Measurements from ENCODE around the gene S100PBP.
A peak's percentile ranks its signal among the peaks of the same experiment; 100 is the strongest.
"Not testable (repeated sequence)": the region's sequence is repeated elsewhere in the genome, so short reads cannot be mapped to it uniquely, and the experiment has no call there.

Gene S100PBP

DNA sequence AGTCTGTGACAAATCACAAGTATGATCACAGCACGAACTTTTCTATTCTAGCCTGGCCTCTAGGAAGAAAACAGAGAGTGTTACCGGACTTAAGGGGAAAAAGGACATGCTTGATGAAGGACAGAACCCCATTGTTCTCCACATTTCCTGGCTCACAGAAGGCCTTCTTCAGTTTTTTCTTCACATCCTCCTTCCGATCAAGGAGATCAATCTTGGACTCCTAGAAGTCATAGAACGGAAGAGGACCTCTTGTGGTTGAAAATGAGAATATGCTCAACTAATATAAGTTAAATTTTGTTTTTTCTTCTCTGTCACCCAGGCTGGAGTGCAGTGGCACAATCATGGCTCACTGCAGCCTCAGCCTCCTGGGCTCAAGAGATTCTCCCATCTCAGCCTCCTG is 30.6 kb upstream of the S100PBP start:
- DNase-seq (ENCODE audit: low spot score): no peak

DNA sequence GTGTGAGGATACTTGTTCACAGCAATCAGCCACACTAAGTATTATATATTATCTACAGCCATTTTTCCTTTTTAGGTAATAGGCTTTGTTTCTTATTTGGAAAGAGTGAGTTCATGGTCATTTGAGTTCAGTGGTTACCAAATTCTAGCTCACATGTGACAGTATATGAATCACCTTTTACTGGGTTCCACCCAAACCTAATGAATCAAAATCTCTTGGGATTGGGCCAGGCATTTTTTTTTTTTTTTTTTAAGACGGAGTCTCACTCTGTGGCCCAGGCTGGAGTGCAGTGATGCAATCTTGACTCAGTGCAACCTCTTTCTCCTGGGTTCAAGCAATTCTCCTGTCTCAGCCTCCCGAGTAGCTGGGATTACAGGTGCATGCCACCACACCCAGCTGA is 28.1 kb upstream of the S100PBP start:
- DNase-seq (ENCODE audit: low spot score): not testable (repeated sequence)

DNA sequence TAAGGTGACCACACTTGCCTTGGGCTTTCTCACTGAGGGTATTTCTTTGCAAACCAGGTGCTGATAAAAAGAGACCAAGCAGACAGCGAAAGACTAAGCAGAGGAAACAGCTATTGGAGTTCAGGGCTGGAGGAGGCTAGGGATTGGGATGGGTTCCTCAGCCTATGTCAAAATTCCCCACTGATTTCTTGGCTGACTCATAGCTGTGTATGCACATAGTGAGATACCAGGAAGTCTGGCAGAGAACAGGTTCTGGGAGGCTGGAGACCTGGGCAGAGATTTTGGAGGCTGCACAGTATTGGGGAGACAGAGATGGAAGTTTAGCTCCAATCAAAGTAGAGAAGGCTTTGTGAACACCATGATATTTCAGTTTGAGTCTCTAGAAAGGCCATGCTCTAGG is 25.6 kb upstream of the S100PBP start:
- DNase-seq (ENCODE audit: low spot score): no peak

DNA sequence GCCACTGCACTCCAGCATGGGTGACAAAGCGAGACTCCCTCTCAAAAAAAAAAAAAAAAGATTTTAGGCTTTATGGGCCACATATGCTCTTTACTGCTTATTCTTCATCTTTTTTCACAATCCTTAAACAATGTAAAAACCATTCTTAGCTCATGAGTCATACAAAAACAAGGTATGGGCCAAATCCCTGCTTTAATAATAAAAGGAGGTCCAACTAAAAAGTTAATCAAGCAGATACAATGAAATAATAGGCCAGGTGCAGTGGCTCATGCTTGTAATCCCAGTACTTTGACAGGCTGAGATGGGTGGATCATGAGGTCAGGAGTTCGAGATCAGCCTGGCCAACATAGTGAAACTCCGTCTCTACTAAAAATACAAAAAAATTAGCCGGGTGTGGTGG is 21.7 kb upstream of the S100PBP start:
- DNase-seq (ENCODE audit: low spot score): not testable (repeated sequence)

DNA sequence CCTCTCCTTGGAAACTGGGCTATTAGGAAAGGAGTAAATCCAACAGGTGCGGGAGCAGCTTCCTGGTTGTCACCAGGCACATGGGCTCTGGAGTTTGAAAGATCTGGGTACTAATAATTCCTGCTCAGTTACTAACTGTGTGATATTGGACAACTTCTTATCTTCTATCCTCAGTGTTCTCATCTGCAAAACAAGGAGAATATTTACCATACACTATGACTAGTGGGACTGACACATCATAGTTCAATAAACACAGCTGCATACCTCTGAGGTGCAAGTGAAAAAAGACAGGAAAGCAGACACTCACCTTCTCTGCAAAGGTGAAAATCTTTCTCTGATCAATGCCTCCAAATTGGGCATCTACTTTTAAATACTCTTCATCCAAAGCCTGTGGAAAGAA is 20.0 kb upstream of the S100PBP start:
- DNase-seq (ENCODE audit: low spot score): no peak

DNA sequence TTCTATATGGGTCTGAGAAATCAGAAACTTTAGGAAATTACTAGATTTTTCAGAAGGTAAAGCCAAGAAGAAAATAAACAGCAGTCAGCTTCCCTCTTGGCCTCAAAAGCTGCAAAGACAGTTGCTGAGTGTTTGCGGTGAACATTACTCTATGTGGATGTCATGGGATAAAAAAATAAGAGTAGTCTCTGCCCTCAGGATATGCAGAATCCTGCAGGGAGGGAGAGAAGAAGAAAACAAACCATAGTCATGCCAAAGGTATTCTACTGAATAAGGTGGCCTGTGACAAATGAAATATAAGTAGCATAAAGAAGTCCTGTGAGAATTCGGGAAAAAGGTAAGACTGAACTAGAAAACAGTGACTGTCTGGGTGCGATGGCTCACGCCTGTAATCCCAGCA is 19.3 kb upstream of the S100PBP start:
- DNase-seq (ENCODE audit: low spot score): no peak

DNA sequence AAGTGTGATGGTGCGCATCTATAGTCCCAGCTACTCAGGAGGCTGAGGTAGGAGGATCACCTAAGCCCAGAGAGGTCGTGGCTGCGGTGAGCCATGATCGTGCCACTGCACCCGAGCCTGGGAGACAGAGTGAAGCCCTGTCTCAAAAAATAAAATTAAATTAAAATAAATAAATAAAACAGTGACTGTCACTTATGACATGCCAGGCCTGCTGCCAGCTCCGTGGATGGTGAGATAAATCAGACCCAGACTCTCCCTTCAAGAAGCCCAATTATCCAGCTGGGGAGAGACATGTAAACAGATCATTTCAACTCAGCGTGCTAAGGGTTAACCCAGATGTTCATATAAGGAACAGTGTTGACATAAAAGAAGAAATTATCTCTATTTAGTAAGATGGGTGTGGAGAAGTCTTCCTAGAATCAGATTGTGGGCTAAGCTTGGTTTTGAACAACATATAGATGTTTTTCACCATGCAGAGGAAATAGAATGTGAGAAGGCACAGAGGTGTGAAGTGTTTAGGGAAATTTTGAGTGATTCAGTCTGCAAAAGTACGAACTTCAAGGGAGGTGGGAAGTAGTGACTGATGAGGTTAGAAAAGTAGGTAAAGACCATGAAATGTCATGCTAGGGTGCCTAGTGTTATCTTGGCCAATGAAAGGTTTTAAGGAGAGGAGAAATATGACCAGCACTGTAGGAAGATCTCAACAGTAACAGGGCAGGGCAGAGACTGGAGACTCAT is 18.6 kb upstream of the S100PBP start:
- peak; percentile 82 for DNase-seq (ENCODE audit: low spot score)

DNA sequence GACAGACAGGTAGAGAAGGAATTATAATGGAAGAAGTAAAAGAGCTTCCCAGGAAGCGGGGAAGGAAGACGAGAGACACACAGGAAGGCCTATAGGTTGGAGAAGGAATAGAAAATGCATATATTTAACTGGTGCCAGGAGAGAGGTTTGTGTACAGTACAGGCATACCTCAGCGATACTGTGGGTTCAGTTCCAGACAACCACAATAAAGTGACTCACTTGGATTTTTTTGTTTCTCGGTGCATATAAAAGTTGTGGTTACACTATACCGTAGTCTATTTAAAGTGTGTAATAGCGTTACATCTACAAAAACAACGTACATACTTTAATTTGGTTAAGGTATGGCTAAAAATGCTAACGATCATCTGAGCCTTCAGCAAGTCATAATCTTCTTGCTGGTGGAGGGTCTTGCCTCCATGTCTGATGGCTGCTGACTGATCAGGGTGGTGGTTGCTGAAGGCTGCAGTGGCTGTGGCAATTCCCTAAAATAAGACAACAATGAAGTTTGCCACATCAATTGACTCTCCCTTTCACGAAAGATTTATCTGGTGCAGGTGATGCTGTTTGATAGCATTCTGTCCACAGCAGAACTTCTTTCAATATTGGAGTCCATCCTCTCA is 16.2 kb upstream of the S100PBP start:
- DNase-seq (ENCODE audit: low spot score): peak; percentile 64

DNA sequence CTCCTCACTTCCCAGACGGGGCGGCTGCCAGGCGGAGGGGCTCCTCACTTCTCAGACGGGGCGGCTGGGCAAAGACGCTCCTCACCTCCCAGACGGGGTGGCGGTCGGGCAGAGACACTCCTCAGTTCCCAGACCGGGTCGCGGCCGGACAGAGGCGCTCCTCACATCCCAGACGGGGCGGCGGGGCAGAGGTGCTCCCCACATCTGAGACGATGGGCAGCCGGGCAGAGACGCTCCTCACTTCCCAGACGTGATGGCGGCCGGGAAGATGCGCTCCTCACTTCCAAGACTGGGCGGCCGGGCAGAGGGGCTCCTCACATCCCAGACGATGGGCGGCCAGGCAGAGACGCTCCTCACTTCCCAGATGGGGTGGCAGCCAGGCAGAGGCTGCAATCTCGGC is 13.0 kb upstream of the S100PBP start:
- DNase-seq (ENCODE audit: low spot score): not testable (repeated sequence)

DNA sequence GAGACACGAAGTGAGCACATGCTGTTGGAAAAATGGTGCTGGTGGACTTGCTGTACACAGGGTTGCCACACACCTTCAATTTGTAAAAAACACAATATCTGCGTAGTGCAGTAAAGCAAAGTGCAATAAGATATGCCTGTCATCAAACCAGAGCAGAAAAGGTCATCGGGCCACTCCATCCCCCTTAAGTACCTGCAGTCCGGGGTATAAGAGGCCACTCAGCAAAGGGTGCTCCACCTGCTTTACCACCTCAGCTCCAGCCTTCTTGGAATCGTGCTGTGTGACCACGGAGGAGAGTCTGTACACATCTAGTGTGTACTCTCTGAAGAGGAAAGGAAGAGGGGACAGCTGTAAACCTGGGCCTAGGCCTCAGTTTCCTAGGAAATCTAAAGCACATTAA is 11.2 kb upstream of the S100PBP start:
- DNase-seq (ENCODE audit: low spot score): no peak

DNA sequence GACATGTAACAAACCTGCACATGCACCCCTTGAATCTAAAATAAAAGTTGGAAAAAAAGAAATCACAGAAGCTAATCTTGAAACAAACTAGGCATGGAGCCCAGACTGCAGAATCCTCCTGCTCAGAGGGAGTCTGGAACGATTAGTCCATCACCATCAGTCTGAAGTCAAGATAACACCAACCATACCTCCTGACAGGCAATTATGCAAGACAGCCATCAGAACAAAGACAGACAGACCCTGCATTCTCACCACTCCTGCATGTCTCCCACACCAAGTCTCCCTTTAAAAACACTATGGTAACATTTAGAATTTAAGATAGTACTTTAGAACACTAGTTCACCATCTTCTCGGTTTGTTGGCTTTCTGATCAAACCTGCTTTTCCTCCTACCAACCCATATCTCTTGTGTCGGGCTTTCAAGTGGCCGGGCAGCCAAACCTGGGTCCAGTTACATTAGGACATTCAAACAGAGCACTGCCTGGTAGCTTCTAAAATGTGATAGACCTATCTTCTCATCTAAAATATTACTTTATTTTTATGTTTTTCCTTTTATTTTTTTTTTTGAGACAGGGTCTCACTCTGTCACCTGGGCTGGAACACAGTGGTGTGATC is 10.4 kb upstream of the S100PBP start:
- no peak for DNase-seq (ENCODE audit: low spot score)

DNA sequence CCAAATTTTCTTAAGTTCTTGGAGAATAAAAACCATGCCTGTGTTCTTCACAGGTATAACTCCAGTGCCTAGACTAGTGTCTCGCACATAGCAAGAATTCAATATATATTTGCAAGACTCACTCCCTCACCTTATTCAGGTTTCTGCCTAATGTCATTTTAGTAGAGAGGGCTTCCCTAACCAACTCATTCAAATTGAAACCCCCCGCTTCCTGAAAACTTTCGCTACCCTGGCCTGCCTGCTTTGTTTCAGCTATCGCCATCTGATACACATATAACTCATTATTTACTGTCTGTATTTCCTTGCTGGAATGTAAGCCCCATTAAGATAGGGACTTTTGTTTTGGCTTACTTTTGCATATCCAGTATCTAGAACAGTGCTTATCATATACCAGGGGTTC is 8.9 kb upstream of the S100PBP start:
- DNase-seq (ENCODE audit: low spot score): no peak

DNA sequence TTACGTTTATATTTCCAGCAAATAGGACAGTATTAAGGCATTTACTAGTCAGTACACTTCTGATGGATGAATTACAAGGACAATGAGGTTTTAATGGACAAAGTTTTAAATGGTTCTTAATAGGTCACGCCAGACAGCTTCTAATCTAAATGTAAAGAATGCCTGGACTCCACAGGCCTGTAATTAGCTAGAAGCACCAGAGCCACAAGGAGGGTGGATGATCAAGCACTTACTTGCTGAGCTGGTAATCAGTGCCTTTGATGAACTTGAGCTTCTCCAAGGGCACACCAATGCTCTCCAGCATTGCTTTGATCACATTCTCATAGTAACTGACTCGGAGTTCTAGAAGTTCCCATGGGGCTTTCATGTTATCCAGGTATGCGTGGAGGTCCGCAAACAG is 7.1 kb upstream of the S100PBP start:
- no peak for DNase-seq (ENCODE audit: low spot score)

DNA sequence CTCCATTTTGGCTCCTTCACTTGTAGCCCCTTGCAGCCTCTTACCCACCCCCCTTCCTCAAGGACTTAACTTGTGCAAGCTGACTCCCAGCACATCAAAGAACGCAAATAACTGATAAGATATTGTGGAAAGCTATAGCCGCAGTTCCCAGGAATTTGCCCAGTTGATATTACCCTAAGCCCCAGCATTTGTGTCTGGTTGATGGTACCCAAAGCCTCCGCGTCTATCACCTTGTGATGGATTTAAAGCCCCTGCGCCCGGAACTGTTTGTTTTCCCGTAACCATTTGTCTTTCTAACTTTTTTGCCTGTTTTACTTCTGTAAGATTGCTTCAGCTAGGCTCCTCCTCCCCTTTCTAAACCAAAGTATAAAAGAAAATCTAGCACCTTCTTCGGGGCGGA is 6.2 kb upstream of the S100PBP start:
- no peak for DNase-seq (ENCODE audit: low spot score)

DNA sequence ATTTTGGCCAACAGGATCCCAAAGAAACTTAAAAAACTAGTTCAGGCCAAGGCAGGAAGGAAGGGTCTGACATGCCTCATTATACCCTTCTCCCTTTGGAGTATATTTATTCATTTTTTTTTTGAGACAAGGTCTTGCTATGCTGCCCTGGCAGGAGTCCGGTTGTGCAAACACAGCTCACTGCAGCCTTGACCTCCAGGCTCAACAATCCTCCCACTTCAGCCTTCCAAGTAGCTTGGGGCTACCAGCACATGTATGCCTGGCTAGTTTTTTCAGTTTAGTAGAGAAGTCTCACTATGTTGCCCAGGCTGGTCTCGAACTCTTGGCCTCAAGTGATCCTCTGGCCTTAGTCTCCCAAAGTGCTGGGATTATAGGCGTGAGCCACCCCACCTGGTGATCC is 5.5 kb upstream of the S100PBP start:
- no peak for DNase-seq (ENCODE audit: low spot score)

DNA sequence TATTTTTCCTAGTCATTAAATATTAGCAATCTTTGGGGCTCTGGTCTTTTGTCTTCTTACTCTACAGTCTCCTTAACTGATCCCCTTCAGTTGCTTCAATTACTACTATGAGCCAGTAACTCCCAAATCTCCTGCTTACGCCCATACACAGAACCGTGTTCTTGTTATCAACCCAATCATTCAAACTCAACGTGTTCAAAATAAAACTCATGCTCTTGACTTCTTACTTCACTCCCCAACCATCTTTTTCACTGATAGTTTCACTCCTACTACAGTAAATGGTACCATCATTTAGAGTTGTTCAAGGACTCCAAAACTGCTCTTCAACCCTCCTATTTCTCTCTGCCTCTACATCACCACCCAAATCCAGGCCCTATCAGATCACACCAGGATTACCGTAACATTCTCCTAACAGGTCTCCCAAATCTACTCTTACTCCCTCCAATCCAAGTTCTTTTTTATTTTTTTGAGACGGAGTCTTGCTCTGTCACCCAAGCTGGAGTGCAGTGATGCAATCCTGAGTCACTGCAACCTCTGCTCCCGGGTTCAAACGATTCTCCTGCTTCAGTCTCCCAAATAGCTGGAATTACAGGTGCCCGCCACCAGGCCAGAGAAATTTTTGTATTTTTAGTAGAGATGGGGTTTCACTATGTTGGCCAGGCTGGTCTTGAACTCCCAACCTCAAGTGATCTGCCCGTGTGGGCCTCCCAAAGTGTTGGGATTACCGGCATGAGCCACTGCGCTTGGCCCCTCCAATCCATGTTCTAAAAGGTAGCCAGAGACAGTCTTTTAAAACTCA is 3.3 kb upstream of the S100PBP start:
- no peak for DNase-seq (ENCODE audit: low spot score)

DNA sequence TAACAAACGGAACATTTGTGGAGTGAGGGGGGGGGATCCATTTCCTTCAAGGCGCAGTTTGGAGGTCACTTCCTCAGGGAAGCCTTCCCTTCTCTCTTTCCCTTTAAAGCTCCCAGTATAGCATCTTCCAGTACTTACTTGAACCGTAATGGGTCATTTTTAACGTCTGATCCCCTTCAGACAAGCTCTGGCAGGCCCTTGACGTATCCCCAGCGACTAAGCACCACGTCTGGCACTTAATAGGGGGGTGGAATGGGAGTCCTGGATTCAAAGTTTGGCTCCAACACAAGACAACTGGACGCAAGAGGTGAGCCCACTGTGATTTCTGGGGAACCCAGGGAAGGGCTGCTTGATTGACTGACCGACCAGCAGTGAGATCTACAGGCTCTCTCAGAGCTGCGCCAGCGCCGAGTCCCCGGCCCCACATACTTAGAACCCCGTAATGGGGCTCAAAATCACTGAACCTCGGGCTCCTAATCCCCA is 736 bp upstream of the S100PBP start:
- DNase-seq (ENCODE audit: low spot score): peak; percentile 11

DNA sequence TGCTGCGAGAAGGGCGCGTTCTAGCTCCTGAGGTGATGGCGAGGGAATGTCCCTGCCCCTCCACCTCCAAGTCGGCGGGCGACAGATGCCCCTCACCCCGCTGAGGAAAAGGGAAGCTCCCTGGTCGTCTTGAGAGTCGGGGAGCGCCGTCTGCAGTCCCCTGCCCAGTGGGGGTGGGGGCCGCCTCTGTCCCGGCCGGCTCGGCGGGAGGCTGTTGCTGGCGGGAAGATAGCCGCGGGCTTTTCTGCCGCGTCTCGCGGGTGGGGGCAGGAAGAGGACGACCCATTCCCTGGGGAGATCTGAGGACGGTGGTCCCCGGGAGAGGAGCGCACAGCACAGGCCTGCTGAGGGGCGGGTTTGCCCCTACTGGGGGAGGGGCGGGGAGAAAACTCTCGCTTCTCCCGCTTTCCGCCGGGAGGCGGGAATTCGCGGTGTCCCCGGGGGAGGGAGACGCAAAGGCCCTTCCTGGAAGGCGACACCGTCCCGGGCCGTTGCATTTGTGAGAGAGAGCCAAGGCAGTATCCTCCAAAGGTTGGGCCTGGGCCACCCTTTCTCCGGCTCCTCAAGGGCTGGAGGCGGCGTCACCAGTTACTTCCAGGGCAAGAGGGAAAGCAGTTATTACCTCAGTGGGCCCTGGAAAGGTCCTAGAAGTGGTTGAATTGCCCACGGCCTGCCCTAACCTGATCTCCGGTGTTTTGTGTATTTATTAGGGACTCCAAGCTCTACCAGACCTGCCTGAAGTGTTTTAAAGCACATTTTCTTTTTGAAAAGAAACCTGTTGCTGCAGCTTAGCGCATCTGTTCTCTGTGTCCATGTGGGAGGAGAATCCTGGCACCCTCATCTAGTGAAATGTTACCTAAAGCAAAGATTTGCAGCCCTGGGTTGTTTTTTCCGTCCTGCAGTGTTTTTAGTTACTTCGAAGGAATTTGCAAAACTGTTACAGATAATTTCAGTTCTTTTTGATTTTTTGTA is 648 bp downstream of the S100PBP start:
- peak; percentile 19 for DNase-seq (ENCODE audit: low spot score)

DNA sequence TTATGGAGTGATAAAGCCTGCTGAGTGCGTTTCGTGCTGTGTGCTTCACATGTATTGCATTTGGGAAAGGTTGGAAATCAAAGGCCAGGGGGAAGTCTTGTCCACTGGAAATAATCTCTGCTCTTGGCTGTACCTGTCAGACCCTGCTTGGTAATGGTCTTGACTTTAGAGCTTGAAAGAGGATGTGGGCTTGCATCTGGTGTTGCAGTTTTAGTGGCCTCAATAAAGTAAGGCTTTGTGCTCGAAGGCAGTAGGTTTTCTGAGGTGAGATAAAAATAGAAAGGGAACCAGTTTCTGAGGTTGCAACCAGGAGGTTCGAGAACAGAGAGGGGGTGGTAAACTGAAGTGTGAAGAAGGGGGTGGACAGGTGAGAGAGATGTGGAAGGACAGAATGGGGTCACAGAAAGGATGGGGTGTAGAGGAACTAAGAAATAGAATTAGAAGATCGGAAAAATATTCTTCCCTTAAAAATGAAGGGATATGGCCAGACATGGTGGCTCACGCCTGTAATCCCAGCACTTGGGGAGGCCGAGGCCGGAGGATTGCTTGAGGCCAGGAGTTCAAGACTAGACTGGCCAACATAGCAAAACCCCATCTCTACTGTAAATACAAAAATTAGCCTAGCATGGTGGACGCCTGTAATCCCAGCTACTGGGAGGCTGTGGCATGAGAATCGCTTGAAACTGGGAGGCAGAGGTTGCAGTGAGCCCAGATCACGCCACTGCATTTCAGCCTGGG is 1.5 kb downstream of the S100PBP start:
- peak; percentile 71 for DNase-seq (ENCODE audit: low spot score)

DNA sequence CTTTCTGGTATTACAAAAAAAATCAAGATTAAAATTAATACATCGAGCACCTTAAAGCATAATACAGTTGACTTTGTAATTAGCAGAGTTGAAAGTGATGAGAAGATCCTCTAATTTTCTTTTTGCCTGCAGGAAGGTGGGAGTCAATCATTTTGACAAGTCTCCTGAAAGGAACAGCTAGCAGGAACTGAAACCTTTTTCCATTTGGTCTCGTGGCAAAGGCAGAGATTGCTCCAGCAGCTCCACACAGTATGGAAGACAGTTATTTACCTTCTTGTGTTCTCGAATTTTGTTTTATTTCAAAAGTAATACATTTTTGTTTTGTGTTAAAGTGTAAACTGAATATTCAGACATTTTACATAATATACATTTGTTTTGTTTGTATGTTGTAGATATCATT is 7.7 kb downstream of the S100PBP start:
- no peak for DNase-seq (ENCODE audit: low spot score)

DNA sequence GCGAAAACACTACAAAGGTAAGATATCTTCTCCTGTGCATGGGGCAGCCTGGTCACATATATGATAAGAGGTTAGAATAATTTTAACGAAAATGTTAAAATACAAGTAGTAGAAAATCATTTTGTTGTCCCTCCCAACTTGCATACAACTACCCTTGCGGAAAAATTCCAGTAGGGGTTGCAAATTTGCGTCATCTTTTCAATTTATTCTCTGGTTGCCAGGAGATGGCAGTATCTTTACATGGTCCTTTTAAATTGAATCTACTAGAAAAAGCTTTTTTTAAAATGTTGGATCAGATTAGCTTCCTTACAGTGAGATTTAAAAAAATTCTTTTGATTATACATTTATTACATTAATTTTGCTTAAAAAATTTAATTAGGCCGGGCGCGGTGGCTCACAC is 10.9 kb downstream of the S100PBP start:
- no peak for DNase-seq (ENCODE audit: low spot score)
